ENCODE measurements around the gene PHPT1. TPM values are rescaled to one million over a fixed set of nuclear protein-coding genes. Genes with fewer than 3 reads are reported as not detected.
"Not testable (repeated sequence)": the region's sequence is repeated elsewhere in the genome, so short reads cannot be mapped to it uniquely, and the experiment has no call there.

PHPT1 gene
- total and polyA plus RNA-seq, 2 donors = 66.5 to 85.7 TPM

DNA sequence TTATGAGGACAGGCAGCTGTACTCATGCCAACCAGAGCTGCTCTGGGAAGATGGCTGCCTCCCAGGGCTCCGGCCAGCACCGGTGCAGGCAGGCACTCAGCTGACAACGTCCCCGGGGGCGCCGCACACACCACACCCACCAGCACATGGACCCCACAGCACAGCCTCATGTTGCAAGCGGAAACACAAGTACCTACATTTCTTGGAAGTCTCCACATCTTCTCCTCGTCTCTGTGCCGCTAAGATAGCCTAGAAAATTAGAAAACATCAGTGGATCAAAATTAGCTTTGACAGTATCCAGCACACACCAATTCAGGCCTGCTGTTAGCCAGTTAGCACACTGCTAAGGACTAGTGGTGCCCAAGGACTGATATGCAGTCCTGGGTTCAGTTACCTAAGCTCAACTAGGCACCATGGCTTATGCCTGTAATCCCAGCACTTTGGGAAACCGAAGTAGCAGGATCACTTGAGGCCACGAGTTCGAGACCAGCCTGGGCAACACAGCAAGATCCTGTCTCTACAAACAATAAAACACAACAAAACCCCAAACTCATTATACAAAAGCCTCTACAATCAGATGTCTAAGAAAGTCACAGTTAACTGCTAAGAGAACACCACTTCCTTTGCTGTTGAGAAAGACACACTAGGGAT, 14.5 kb downstream of the PHPT1 start:
- Histone ChIP-seq H3K27ac (ENCODE audit: low read depth in 1 of 2, low read length in 1 of 2) (no peak overlapping the region), H3K27me3 (ENCODE audit: control insufficient read depth in 2 of 2, insufficient read depth in 1 of 2, low read length in 1 of 2) (no peaks in the 10 kb centered on the region), H3K9me3 (ENCODE audit: control insufficient read depth in 2 of 2, insufficient read depth in 1 of 2, low read length in 1 of 2) (no peaks in the 10 kb centered on the region), H3K36me3 (ENCODE audit: control insufficient read depth in 2 of 2, insufficient read depth in 2 of 2, low read length in 1 of 2) (peaks cover 35 to 37% of the 10 kb centered on the region in 2 donors), H3K4me1 (ENCODE audit: control insufficient read depth in 2 of 2, insufficient read depth in 2 of 2, low read length in 2 of 2) (peaks cover 9 to 15% of the 10 kb centered on the region in 2 donors), H3K4me3 (ENCODE audit: low read length in 2 of 2) (no peak overlapping the region)
- no peak for DNase-seq (ENCODE audit: low read depth in 6 of 9, low spot score in 9 of 9)
- WGBS = 97% methylated on average over 12 of the region's 12 CpGs

DNA sequence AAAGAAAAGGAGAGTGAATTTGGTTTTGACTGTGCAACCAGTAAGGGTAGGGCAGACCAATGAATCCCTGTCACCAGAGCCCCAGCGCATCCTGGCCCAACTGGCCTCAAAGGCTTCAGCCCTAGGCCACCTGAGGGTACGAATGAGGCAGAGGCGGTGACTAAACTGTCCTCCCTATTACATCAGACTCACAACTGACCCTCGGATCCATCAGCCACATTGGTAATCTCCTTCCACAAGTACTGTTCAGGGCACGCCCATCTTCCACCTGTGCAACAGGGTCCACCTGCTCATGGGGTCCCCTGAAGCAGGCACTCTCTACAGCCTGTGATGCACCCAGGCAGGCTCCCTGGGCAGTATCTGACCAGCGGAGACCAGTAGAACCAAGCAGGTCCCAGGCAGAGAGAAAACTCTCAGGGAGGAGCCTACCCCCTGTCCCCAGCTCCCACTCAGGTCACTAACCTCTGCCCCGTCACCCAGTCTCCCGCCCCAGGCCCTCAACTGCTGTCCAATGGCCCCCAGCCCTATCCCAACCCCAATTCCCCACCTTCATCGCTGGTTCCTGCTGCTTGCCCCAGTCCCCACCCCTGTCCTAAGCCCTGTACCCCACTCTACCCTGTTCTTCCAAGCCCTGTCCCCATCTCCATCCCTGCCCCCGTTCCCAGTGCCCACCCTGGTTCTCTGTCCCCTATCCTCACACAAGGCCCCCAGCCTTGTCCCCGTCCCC, 16.0 kb downstream of the PHPT1 start:
- no peaks in the 10 kb centered on the region for H3K27me3 ChIP-seq (ENCODE audit: control insufficient read depth in 2 of 2, insufficient read depth in 1 of 2, low read length in 1 of 2)
- no peak overlapping the region for H3K27ac ChIP-seq (ENCODE audit: low read depth in 1 of 2, low read length in 1 of 2)
- peaks cover 9 to 15% of the 10 kb centered on the region in 2 donors for H3K4me1 ChIP-seq (ENCODE audit: control insufficient read depth in 2 of 2, insufficient read depth in 2 of 2, low read length in 2 of 2)
- H3K4me3 ChIP-seq (ENCODE audit: low read length in 2 of 2) = peak overlapping the region; percentile 68 to 100
- DNase-seq (ENCODE audit: low read depth in 6 of 9, low spot score in 9 of 9) = no peak
- peaks cover 35 to 37% of the 10 kb centered on the region in 2 donors for H3K36me3 ChIP-seq (ENCODE audit: control insufficient read depth in 2 of 2, insufficient read depth in 2 of 2, low read length in 1 of 2)
- H3K9me3 ChIP-seq (ENCODE audit: control insufficient read depth in 2 of 2, insufficient read depth in 1 of 2, low read length in 1 of 2) = no peaks in the 10 kb centered on the region
- 73% methylated on average over 11 of the region's 11 CpGs for WGBS

DNA sequence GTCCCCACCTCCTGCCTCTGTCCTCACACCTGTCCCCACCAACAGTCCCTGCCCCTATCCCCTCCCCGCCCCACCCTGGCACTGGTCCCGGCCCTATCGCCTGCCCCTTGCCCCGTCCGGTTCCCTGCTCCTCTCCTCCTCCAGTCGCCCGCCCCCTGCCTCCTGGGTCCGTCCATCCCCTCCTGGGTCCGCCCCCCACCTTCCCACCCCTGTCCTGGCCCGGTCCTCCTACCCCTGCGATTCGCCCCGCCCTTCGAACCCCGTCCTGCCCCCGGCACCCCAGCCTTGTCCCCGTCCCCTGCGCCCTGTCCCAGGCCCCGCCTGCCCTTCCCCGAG, 16.5 kb downstream of the PHPT1 start:
- Histone ChIP-seq H3K36me3 (ENCODE audit: control insufficient read depth in 2 of 2, insufficient read depth in 2 of 2, low read length in 1 of 2) (peaks cover 32 to 34% of the 10 kb centered on the region in 2 donors), H3K27me3 (ENCODE audit: control insufficient read depth in 2 of 2, insufficient read depth in 1 of 2, low read length in 1 of 2) (no peaks in the 10 kb centered on the region), H3K27ac (ENCODE audit: low read depth in 1 of 2, low read length in 1 of 2) (peak overlapping the region in 1 of 2 donors; percentile 90), H3K9me3 (ENCODE audit: control insufficient read depth in 2 of 2, insufficient read depth in 1 of 2, low read length in 1 of 2) (peaks cover 0 to 2% of the 10 kb centered on the region in 2 donors), H3K4me3 (ENCODE audit: low read length in 2 of 2) (peak overlapping the region; percentile 68 to 100), H3K4me1 (ENCODE audit: control insufficient read depth in 2 of 2, insufficient read depth in 2 of 2, low read length in 2 of 2) (peaks cover 9 to 15% of the 10 kb centered on the region in 2 donors)
- no peak for DNase-seq (ENCODE audit: low read depth in 6 of 9, low spot score in 9 of 9)
- 2% methylated on average over 20 of the region's 20 CpGs for WGBS

DNA sequence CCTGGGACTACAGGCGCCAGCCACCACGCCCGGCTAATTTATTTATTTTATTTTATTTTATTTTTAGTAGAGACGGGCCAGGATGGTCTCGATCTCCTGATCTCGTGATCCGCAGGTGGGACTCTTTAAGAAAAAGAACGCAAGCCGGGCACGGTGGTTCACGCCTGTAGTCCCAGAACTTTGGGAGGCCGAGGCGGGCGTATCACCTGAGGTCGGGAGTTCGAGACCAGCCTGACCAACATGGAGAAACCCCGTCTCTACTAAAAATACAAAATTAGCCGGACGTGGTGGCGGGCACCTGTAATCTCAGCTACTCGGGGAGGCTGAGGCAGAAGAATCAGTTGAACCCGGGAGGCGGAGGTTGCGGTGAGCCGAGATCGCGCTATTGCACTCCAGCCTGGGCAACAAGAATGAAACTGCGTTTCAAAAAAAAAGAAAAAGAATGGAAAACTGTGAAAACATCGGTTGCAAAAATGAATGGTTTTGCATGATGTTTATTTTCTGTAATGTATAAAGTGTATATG, 17.8 kb downstream of the PHPT1 start:
- not testable (repeated sequence) for H3K27me3 ChIP-seq (ENCODE audit: control insufficient read depth in 2 of 2, insufficient read depth in 1 of 2, low read length in 1 of 2); DNase-seq (ENCODE audit: low read depth in 6 of 9, low spot score in 9 of 9); H3K9me3 ChIP-seq (ENCODE audit: control insufficient read depth in 2 of 2, insufficient read depth in 1 of 2, low read length in 1 of 2); H3K27ac ChIP-seq (ENCODE audit: low read depth in 1 of 2, low read length in 1 of 2)
- WGBS = 81% methylated on average over 29 of the region's 29 CpGs
- H3K4me3 ChIP-seq (ENCODE audit: low read length in 2 of 2) = peak overlapping the region; percentile 41 to 100
- H3K36me3 ChIP-seq (ENCODE audit: control insufficient read depth in 2 of 2, insufficient read depth in 2 of 2, low read length in 1 of 2) = peaks cover 20 to 24% of the 10 kb centered on the region in 2 donors
- H3K4me1 ChIP-seq (ENCODE audit: control insufficient read depth in 2 of 2, insufficient read depth in 2 of 2, low read length in 2 of 2) = peaks cover 9 to 15% of the 10 kb centered on the region in 2 donors

DNA sequence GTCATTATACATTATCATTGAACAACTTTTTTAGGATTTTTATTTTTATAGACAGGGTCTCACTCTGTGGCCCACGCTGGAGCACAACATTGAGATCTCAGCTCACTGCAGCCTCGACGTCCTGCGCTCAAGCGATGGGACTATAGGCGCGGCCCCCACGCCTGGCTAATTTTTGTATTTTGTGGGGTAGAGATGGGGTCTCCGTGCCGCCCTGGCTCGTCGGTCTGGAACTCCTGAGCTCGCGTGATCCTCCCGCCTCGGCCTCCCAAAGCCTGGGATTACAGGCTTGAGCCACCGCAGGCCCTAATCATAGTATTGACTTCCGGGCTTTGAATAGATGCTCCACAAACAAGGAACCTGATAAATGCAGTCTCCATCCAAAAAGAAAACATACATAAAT, 18.3 kb downstream of the PHPT1 start:
- Histone ChIP-seq H3K4me3 (ENCODE audit: low read length in 2 of 2) (no peak overlapping the region), H3K9me3 (ENCODE audit: control insufficient read depth in 2 of 2, insufficient read depth in 1 of 2, low read length in 1 of 2) (peaks cover 0 to 9% of the 10 kb centered on the region in 2 donors), H3K4me1 (ENCODE audit: control insufficient read depth in 2 of 2, insufficient read depth in 2 of 2, low read length in 2 of 2) (peaks cover 9 to 15% of the 10 kb centered on the region in 2 donors), H3K36me3 (ENCODE audit: control insufficient read depth in 2 of 2, insufficient read depth in 2 of 2, low read length in 1 of 2) (peaks cover 14 to 19% of the 10 kb centered on the region in 2 donors), H3K27ac (ENCODE audit: low read depth in 1 of 2, low read length in 1 of 2) (no peak overlapping the region), H3K27me3 (ENCODE audit: control insufficient read depth in 2 of 2, insufficient read depth in 1 of 2, low read length in 1 of 2) (no peaks in the 10 kb centered on the region)
- no peak for DNase-seq (ENCODE audit: low read depth in 6 of 9, low spot score in 9 of 9)
- WGBS = 97% methylated on average over 18 of the region's 18 CpGs

DNA sequence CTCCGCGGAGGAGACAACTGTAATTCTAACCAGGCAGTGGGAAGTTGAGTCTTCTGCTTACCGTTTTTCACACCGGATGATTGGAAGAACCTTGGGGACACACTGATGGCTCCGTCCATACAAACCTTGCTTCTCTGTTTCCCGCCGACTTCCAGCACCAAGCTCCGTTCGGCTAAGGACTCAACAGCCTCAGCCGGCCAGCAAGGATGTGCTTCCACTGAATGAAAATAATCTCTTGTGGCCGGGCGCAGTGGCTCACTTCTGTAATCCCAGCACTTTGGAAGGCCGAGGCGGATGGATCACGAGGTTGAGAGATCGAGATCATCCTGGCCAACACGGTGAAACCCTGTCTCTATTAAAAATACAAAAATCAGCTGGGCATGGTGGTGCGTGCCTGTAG, 18.7 kb downstream of the PHPT1 start:
- WGBS = over 99% methylated on average over 18 of the region's 18 CpGs
- Histone ChIP-seq H3K27ac (ENCODE audit: low read depth in 1 of 2, low read length in 1 of 2) (peak overlapping the region in 1 of 2 donors; percentile 31), H3K9me3 (ENCODE audit: control insufficient read depth in 2 of 2, insufficient read depth in 1 of 2, low read length in 1 of 2) (peaks cover 0 to 13% of the 10 kb centered on the region in 2 donors), H3K27me3 (ENCODE audit: control insufficient read depth in 2 of 2, insufficient read depth in 1 of 2, low read length in 1 of 2) (no peaks in the 10 kb centered on the region), H3K4me1 (ENCODE audit: control insufficient read depth in 2 of 2, insufficient read depth in 2 of 2, low read length in 2 of 2) (peaks cover 9 to 15% of the 10 kb centered on the region in 2 donors), H3K4me3 (ENCODE audit: low read length in 2 of 2) (no peak overlapping the region), H3K36me3 (ENCODE audit: control insufficient read depth in 2 of 2, insufficient read depth in 2 of 2, low read length in 1 of 2) (peaks cover 10 to 14% of the 10 kb centered on the region in 2 donors)
- no peak for DNase-seq (ENCODE audit: low read depth in 6 of 9, low spot score in 9 of 9)

DNA sequence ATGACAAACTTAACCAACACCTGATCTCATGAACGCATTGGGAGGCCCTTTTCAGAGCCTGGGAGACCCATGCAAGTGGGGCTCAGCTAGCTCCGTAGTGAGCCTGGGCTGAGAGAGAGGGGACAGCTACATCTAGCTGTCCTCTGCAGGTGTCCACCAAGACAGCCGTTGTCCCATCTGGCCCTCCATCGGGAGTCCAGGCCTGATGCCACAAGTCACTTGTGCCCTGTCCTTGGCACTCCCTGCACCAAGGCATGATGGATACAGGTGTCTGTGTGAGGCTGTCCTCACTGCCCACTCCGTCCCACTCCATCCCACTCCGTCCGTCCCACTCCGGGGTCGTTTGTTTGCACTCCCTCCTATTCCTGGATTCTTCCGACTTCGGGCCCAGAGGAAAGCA, 19.4 kb downstream of the PHPT1 start:
- Histone ChIP-seq H3K9me3 (ENCODE audit: control insufficient read depth in 2 of 2, insufficient read depth in 1 of 2, low read length in 1 of 2) (peaks cover 0 to 15% of the 10 kb centered on the region in 2 donors), H3K36me3 (ENCODE audit: control insufficient read depth in 2 of 2, insufficient read depth in 2 of 2, low read length in 1 of 2) (peaks cover 3 to 7% of the 10 kb centered on the region in 2 donors), H3K4me1 (ENCODE audit: control insufficient read depth in 2 of 2, insufficient read depth in 2 of 2, low read length in 2 of 2) (peaks cover 9 to 15% of the 10 kb centered on the region in 2 donors), H3K27me3 (ENCODE audit: control insufficient read depth in 2 of 2, insufficient read depth in 1 of 2, low read length in 1 of 2) (no peaks in the 10 kb centered on the region), H3K27ac (ENCODE audit: low read depth in 1 of 2, low read length in 1 of 2) (no peak overlapping the region), H3K4me3 (ENCODE audit: low read length in 2 of 2) (no peak overlapping the region)
- DNase-seq (ENCODE audit: low read depth in 6 of 9, low spot score in 9 of 9) = no peak
- WGBS = 96% methylated on average over 11 of the region's 11 CpGs

DNA sequence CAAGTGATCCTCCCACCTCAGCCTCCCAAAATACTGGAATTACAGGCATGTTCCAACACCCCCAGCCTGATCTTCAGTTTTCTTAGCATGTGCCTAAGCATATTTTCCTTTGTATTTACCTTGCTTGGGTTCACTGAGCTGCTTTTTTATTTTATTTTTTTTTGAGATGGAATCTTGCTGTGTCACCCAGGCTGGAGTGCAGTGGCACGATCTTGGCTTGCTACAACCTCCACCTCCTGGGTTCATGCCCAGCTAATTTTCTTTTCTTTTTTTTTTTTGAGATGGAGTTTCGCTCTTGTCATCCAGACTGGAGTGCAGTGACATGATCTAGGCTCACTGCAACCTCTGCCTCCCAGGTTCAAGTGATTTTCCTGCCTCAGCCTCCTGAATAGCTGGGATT, 20.4 kb downstream of the PHPT1 start:
- peaks cover 9 to 12% of the 10 kb centered on the region in 2 donors for H3K4me1 ChIP-seq (ENCODE audit: control insufficient read depth in 2 of 2, insufficient read depth in 2 of 2, low read length in 2 of 2)
- H3K27me3 ChIP-seq (ENCODE audit: control insufficient read depth in 2 of 2, insufficient read depth in 1 of 2, low read length in 1 of 2); H3K4me3 ChIP-seq (ENCODE audit: low read length in 2 of 2); H3K27ac ChIP-seq (ENCODE audit: low read depth in 1 of 2, low read length in 1 of 2); DNase-seq (ENCODE audit: low read depth in 6 of 9, low spot score in 9 of 9); H3K36me3 ChIP-seq (ENCODE audit: control insufficient read depth in 2 of 2, insufficient read depth in 2 of 2, low read length in 1 of 2): not testable (repeated sequence)
- WGBS = 92% methylated on average over 2 of the region's 2 CpGs
- H3K9me3 ChIP-seq (ENCODE audit: control insufficient read depth in 2 of 2, insufficient read depth in 1 of 2, low read length in 1 of 2) = peaks cover 0 to 15% of the 10 kb centered on the region in 2 donors

DNA sequence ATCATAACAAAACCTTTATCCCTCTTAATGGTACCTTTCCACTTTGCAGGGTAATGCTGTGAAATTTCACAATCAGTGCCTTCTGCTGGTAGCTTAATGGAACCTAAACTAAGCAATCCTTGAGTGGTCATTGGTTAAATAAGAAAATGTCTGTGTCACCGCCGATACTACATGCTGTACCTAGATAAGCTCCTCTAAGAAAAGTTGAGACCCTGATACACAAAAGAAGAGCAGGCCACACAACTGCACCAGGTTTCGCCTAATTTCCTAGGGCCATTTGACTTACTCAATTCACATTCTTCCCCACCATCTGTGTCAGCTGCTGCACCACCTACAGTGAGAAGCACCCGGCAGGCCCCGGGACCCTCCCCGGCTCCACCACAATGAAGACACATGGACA, 25.9 kb downstream of the PHPT1 start:
- H3K4me3 ChIP-seq (ENCODE audit: low read length in 2 of 2) = no peak overlapping the region
- no peak overlapping the region for H3K27ac ChIP-seq (ENCODE audit: low read depth in 1 of 2, low read length in 1 of 2)
- no peaks in the 10 kb centered on the region for H3K4me1 ChIP-seq (ENCODE audit: control insufficient read depth in 2 of 2, insufficient read depth in 2 of 2, low read length in 2 of 2)
- DNase-seq (ENCODE audit: low read depth in 6 of 9, low spot score in 9 of 9) = no peak
- H3K27me3 ChIP-seq (ENCODE audit: control insufficient read depth in 2 of 2, insufficient read depth in 1 of 2, low read length in 1 of 2) = peaks cover 0 to 6% of the 10 kb centered on the region in 2 donors
- peaks cover 0 to 15% of the 10 kb centered on the region in 2 donors for H3K9me3 ChIP-seq (ENCODE audit: control insufficient read depth in 2 of 2, insufficient read depth in 1 of 2, low read length in 1 of 2)
- 97% methylated on average over 6 of the region's 6 CpGs for WGBS
- H3K36me3 ChIP-seq (ENCODE audit: control insufficient read depth in 2 of 2, insufficient read depth in 2 of 2, low read length in 1 of 2) = no peaks in the 10 kb centered on the region
